Right atrium auricular region (tissue), 2 donors: ENCODE data around the gene PDP2. TPM values are rescaled to one million over a fixed set of nuclear protein-coding genes. Genes with fewer than 3 reads are reported as not detected.
A peak's percentile ranks its signal among the peaks of the same experiment; 100 is the strongest.

Source experiments
- DNase-seq: peaks from one replicate; pipeline ENCODE4 v3.0.0-alpha.2; 2019; ENCODE audit warnings: low spot score
- H3K27ac ChIP-seq, 2 donors: fragments of 200-600 bp; sonication (generic); 1 replicate in 1 of 2; 2 replicates in 1 of 2; pipeline ENCODE4 v1.5.1; 2016 to 2019
- H3K27me3 ChIP-seq, 2 donors: fragments of 200-600 bp; sonication (generic); one replicate each; pipeline versions ENCODE4 v1.5.1 to v1.6.0; 2017 to 2019
- H3K36me3 ChIP-seq: fragments of 200-600 bp; sonication (generic); one replicate; pipeline ENCODE4 v1.5.1; 2016
- H3K4me1 ChIP-seq, 2 donors: fragments of 200-600 bp; sonication (generic); one replicate each; pipeline versions ENCODE4 v1.5.1 to v1.6.0; 2017 to 2019
- H3K4me3 ChIP-seq, 2 donors: fragments of 200-600 bp; sonication (generic); 1 replicate in 1 of 2; 2 replicates in 1 of 2; pipeline ENCODE4 v1.5.1; 2017 to 2019; ENCODE audit warnings: mild to moderate bottlenecking in 1 of 2, moderate library complexity in 1 of 2
- H3K9me3 ChIP-seq, 2 donors: fragments of 200-600 bp; sonication (generic); one replicate each; pipeline ENCODE4 v1.5.1; 2019
- CTCF ChIP-seq, 2 donors: fragments of 200-600 bp; sonication (generic); IDR thresholded peaks; one replicate each; pipeline ENCODE4 v1.5.1; 2019; ENCODE audit warnings: antibody characterized with exemption in 2 of 2
- total RNA-seq, 2 donors: library from RNA; depleted of rRNA; stranded (reverse); fragments of >200 nt; gene quantifications; one replicate each; pipeline ENCODE4 v1.1.0, GENCODE V29; 2016

Gene PDP2
- total RNA-seq, 2 donors from 2014 or later, result 1.7 to 3.4 TPM

GRCh38 chr16:66926171-66926947 lies 46.0 kb downstream of the PDP2 start:
- TF ChIP-seq CTCF (IDR thresholded peaks at IDR 0.05), result no peak
- Histone ChIP-seq H3K4me3 (peak overlapping the region; percentile 60 to 78), H3K27ac (peak overlapping the region; percentile 87 to 98), H3K27me3 (no peaks in the 10 kb centered on the region), H3K9me3 (no peaks in the 10 kb centered on the region), H3K4me1 (peaks cover 0 to 54% of the 10 kb centered on the region in 2 donors), H3K36me3 (peaks cover 11% of the 10 kb centered on the region)
- DNase-seq, result no peak

GRCh38 chr16:66926961-66927436 lies 46.7 kb downstream of the PDP2 start:
- H3K27me3 ChIP-seq, result no peaks in the 10 kb centered on the region
- peaks cover 4% of the 10 kb centered on the region for H3K36me3 ChIP-seq
- H3K4me1 ChIP-seq, result peaks cover 0 to 48% of the 10 kb centered on the region in 2 donors
- no peaks in the 10 kb centered on the region for H3K9me3 ChIP-seq
- DNase-seq, result no peak
- no peak for TF ChIP-seq CTCF (IDR thresholded peaks at IDR 0.05)
- H3K4me3 ChIP-seq, result no peak overlapping the region
- H3K27ac ChIP-seq, result peak overlapping the region; percentile 87 to 98

- Histone ChIP-seq H3K27me3 (no peaks in the 10 kb centered on the region), H3K9me3 (no peaks in the 10 kb centered on the region), H3K36me3 (no peaks in the 10 kb centered on the region), H3K4me1 (peaks cover 0 to 54% of the 10 kb centered on the region in 2 donors), H3K4me3 (no peak overlapping the region), H3K27ac (peak overlapping the region; percentile 87 to 98)
- no peak for DNase-seq
- no peak for TF ChIP-seq CTCF (IDR thresholded peaks at IDR 0.05)
Observed at GRCh38 chr16:66927918-66928649, 47.8 kb downstream of the PDP2 start.

GRCh38 chr16:66928702-66929388 lies 48.5 kb downstream of the PDP2 start:
- peak overlapping the region; percentile 87 to 98 for H3K27ac ChIP-seq
- peak in 1 of 2 donors; percentile 52 for TF ChIP-seq CTCF (IDR thresholded peaks at IDR 0.05)
- no peaks in the 10 kb centered on the region for H3K36me3 ChIP-seq
- no peak for DNase-seq
- H3K4me3 ChIP-seq, result no peak overlapping the region
- H3K4me1 ChIP-seq, result peaks cover 0 to 60% of the 10 kb centered on the region in 2 donors
- H3K9me3 ChIP-seq, result no peaks in the 10 kb centered on the region
- H3K27me3 ChIP-seq, result no peaks in the 10 kb centered on the region

- H3K27ac ChIP-seq, result peak overlapping the region; percentile 61 to 98
Observed at GRCh38 chr16:66930189-66930588, 49.9 kb downstream of the PDP2 start.

More at GRCh38 chr16:66930189-66930588, 49.9 kb downstream of the PDP2 start:
- no peaks in the 10 kb centered on the region for H3K9me3 ChIP-seq
- H3K4me3 ChIP-seq, result no peak overlapping the region
- no peak for TF ChIP-seq CTCF (IDR thresholded peaks at IDR 0.05)
- DNase-seq, result no peak
- peaks cover 0 to 62% of the 10 kb centered on the region in 2 donors for H3K4me1 ChIP-seq
- H3K27me3 ChIP-seq, result no peaks in the 10 kb centered on the region
- no peaks in the 10 kb centered on the region for H3K36me3 ChIP-seq
